HPDE6-E6E7 (cell line): ENCODE results near the gene PTPN21.

ENCODE experiments used
- DNase-seq: peaks from one replicate; pipeline ENCODE4 v3.0.0; 2011; ENCODE audit warnings: missing footprints; ENCODE audit errors: extremely low spot score

The PTPN21 gene

GRCh38 chr14:88504602-88505001 lies 50.2 kb downstream of the PTPN21 start:
- DNase-seq, result no peak

GRCh38 chr14:88503754-88504406 lies 50.9 kb downstream of the PTPN21 start:
- DNase-seq, result no peak

GRCh38 chr14:88502740-88503139 lies 52.1 kb downstream of the PTPN21 start:
- no peak for DNase-seq

GRCh38 chr14:88500611-88501010 lies 54.2 kb downstream of the PTPN21 start:
- DNase-seq, result no peak

GRCh38 chr14:88499225-88499624 lies 55.6 kb downstream of the PTPN21 start:
- no peak for DNase-seq

- DNase-seq, result no peak
Measured at GRCh38 chr14:88496414-88496813, 58.4 kb downstream of the PTPN21 start.

GRCh38 chr14:88493392-88494185 lies 61.2 kb downstream of the PTPN21 start:
- no peak for DNase-seq

GRCh38 chr14:88492272-88493089 lies 62.3 kb downstream of the PTPN21 start:
- peak; percentile 70 for DNase-seq

GRCh38 chr14:88490168-88490567 lies 64.6 kb downstream of the PTPN21 start:
- no peak for DNase-seq

GRCh38 chr14:88488897-88489296 lies 65.9 kb downstream of the PTPN21 start:
- DNase-seq, result no peak

GRCh38 chr14:88488081-88488480 lies 66.7 kb downstream of the PTPN21 start:
- DNase-seq, result no peak

GRCh38 chr14:88482524-88482923 lies 72.3 kb downstream of the PTPN21 start:
- no peak for DNase-seq

GRCh38 chr14:88481794-88482193 lies 73.0 kb downstream of the PTPN21 start:
- no peak for DNase-seq

GRCh38 chr14:88481059-88481458 lies 73.7 kb downstream of the PTPN21 start:
- DNase-seq, result no peak

GRCh38 chr14:88479574-88479987 lies 75.2 kb downstream of the PTPN21 start:
- no peak for DNase-seq

- DNase-seq, result no peak
Measured at GRCh38 chr14:88478931-88479330, 75.9 kb downstream of the PTPN21 start.

- DNase-seq, result no peak
Measured at GRCh38 chr14:88477513-88478250, 77.1 kb downstream of the PTPN21 start.

GRCh38 chr14:88476825-88477224 lies 78.0 kb downstream of the PTPN21 start:
- no peak for DNase-seq

GRCh38 chr14:88476214-88476774 lies 78.5 kb downstream of the PTPN21 start:
- DNase-seq, result no peak

- no peak for DNase-seq
Measured at GRCh38 chr14:88473791-88474190, 81.0 kb downstream of the PTPN21 start.
